GM21528 (cell line): ENCODE results near the gene SLC22A2.
"Not testable (repeated sequence)": the region's sequence is repeated elsewhere in the genome, so short reads cannot be mapped to it uniquely, and the experiment has no call there.

Source experiments
- ATAC-seq: cut with Tn5 transposase; IDR thresholded peaks from one replicate; pipeline ENCODE4 v1.9.1; 2021; ENCODE audit warnings: mild to moderate bottlenecking, moderate library complexity; ENCODE audit not compliant: unreplicated experiment, low FRiP score

SLC22A2 gene

DNA sequence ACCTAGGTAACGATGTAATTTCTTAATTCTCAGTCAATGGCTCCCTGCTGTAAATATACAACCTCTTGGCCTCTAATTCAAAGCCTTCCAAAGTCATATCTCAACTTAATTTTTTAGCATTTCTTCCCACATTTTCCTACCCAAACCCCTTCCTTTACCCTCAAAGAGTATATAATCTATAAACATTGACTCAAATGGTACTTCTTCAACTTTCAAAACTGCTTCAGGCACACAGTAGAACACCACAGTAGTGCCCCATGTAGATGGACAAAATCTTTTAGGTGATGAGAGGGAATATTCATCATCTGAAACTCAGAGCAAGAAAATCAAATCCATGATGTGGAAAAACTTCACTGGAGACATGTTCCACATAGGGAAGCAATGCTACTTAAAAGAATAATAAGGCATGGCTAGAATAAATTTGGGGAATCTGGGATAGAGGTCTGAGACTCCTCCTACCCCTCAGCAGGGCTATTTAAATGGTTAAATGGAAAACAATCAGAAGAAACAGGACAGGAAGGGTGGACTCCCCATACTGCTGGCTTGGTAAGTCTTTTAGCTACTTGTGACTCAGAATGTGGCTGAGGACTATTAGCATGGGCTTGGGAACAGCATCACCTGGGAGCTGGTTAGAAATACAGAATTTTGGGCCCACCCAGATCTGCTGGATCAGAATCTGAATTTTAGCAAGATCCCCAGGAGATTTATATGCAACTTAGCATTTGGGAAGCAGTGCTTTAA, 6.4 kb downstream of the SLC22A2 start:
- ATAC-seq = no peak

DNA sequence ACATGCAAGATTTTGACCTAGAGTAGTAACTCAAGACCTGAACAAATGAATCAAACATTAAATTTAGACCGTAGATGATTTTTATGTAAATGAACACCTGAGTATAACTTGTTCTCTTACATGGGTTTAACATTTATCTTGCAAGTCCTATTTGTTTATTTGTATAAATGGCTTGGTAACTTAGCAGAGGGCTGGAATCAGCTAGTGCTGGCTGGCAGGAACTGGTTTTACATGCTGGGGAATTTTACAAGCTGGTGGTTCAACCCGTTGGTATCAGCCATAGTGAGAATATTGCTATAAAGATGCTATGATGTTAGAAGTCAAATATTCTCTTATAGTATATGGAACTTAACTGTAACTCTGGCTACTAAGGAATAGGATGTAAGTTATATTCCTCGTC, 8.9 kb downstream of the SLC22A2 start:
- no peak for ATAC-seq

DNA sequence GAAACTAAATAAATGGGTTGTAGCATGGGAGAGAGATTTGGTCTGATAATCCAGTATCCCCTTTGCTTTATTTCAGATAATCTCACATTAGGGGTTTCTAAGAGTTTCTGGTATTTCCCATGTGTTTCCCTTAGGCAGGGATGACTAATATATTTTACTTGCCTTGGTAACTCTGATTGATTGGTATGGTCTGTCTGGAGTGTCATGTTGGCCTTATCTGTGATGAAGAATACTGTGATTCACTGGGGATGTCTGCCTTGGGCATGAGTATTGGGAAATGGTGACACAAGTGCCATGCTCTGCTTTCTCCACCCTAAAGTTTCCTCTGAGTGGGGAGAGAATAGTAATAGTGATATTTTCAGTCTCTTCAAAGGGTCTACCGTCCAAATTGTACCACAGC, 10.1 kb downstream of the SLC22A2 start:
- ATAC-seq = no peak

DNA sequence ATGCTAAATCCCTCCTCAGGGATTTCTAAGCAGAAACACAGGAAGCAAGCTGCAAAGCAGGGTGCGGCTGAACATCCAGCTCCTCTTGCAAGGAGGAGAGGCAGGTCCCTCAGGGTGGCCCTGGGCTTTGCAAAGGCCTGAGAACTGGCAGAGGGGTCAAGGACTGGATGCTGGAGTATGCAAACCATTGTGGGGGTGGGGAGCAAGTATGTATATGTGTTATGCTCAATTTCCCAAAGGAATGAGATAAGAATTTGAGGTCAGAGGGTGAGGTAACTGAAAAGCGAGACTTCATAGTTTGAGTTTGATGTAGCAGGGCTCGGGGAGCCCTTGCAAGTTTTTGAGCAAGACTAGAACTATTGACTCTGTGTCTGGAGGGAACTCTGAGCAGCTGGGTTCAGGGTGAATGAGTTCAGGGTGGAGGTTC, 11.2 kb downstream of the SLC22A2 start:
- ATAC-seq = no peak

DNA sequence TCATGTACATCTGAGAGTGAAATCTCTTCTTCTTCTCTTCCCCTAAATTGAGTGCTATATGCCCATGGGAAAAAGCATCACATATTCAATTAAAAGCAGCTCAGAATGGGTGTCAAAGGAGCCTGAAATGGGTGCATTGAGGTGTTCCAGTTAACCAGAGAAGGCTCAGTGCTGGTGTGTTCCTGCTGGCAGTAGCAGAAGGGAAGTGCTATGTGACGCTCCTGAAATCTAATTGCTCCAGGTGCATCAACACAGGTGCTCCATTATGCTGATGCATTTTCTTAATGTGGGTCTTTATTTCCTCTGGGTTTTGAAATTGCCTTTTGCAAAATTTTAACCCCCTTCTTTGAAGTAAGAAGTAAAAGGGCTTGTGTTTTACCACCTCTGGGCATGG, 17.9 kb downstream of the SLC22A2 start:
- ATAC-seq = no peak

DNA sequence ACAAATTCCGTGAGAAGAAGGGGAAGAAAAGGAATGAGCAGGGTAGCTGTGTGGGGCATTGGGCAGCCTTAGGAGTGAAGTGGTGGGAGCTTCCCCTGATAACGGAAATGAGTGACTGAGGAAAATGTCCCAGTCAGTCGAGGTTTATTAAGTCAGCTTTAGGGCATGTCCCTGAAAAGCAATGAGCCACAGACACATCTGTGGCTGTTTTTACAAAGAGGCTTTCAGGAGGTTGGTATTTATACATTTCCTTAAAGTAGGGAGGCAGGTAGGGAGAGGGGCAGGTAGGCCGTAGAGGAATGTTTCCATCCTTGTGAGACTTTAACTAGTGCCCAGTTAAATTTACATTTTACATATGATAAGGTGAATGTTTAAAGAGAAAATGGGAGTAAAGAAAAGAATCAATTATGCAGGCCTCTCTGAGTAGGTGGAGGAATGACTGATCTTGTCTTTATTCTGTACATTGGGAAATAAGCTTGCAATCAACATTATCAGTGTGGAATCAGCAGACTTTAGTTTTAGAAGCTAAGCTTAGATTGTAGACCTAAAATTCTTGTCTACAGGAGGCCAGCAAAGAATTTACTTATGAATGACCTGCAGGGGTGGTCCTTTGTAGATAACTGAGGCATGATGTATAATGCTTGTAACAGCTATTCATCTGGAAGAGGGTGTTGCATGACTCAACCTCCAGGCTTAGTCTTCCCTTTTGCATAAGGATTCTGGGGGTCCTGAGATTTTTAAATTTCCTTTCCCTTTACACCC, 18.5 kb downstream of the SLC22A2 start:
- ATAC-seq = no peak

DNA sequence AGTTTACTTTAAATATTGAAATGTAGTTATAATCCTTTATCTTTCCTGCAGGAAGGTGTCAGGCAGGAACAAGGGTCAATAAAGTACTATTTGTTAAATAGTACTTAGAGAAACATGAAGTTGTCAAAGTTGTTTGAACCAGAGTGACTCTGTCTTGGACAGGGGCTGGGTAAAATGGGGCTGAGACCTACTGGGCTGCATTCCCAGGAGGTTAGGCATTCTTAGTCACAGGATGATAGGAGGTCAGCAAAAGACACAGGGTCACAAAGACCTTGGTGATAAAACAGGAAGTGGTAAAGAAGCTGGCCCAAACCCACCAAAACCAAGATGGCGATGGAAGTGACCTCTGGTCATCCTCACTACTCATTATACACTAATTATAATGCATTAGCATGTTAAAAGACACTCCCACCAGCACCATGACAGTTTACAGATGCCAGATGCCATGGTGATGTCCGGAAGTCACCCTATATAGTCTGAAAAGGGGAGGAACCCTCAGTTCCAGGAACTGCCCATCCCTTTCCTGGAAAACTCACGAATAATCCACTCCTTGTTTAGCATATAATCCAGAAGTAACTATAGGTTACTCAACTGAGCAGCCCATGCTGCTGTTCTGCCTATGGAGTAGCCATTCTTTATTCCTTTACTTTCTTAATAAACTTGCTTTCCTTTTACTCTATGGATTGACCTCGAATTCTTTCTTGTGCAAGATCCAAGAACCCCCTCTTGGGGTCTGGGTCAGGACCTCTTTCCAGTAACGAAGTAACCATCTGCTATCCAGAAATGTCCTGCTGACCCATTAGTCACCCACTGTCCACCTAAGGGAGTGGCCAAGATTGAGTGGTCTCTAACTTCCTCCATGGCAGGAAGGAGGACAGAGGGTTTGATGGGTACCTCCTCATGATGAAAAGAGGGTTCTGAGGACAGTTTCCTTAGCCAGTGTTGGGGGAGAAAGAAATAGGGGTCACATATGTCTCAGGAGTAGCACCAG, 19.6 kb downstream of the SLC22A2 start:
- no peak for ATAC-seq

DNA sequence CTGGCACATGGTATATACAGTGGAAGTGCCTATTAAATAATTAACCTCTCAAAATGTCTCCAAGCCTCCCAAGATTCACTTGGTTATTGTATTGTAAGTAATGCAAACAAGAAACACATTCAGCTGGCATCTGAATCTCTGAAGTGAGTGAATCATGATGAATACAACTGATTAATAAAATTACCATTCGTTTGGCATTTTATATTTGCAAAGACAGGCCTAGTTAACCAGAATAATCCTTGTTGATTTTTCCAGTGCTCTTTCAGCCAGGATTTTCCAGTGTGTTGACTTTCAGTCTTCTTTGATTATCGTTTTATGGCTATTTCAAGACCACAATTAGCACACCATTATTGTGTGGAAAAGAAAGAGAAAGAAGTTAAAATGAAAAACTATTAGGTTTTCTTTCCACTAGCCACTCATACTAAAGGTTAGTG, 20.3 kb downstream of the SLC22A2 start:
- no peak for ATAC-seq

DNA sequence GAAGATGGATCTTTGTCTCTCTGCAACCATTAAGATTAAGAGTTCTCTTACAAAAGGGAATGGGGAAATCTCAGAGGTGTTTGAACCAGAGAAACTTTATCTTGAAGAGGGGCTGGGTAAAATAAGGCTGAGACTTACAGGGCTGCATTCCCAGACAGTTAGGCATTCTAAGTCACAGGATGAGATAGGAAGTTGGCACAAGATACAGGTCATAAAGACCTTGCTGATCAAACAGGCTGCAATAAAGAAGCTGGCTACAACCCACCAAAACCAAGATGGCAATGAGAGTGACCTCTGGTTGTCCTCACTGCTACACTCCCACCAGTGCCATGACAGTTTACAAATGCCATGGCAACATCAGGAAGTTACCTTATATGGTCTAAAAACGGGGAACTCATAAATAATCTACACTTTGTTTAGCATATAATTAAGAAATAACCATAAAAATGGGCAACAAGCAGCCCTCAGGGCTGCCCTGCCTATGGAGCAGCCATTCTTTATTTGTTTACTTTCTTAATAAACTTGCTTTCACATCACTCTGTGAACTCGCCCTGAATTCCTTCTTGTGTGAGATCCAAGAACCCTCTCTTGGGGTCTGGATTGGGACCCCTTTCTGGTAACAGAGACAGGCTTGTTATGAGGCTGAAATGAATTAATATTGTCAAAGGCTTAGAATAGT, 20.9 kb downstream of the SLC22A2 start:
- ATAC-seq = not testable (repeated sequence)

DNA sequence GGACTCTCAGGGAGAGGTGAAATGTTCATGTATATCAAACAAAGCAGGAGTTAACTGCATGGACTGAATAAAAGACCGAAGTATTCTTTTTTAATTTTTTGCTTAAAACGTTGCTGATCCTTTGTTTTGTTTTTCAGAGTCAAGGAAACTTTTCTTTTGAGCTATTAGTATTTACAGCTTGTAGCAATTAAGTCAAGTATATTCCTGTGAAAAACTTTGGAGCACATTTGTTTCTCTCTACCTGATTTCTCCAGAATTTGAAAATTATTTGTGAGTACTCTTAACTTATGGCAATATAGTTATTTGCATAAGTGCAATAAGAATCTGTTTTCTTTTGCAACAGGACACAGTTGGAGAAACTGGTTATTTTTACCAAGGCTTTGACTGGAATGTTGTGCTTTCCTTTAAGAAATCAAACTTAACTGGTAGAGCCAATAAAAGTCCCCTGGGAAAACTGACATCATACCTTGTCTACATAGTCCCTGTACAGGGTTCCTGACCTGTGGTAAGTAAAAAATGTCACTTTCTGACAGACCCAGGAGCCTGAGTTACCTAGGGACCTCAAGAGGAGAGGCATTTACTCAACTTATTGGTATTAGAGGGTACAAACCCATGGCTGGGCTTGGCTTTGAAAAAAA, 22.3 kb downstream of the SLC22A2 start:
- not testable (repeated sequence) for ATAC-seq

DNA sequence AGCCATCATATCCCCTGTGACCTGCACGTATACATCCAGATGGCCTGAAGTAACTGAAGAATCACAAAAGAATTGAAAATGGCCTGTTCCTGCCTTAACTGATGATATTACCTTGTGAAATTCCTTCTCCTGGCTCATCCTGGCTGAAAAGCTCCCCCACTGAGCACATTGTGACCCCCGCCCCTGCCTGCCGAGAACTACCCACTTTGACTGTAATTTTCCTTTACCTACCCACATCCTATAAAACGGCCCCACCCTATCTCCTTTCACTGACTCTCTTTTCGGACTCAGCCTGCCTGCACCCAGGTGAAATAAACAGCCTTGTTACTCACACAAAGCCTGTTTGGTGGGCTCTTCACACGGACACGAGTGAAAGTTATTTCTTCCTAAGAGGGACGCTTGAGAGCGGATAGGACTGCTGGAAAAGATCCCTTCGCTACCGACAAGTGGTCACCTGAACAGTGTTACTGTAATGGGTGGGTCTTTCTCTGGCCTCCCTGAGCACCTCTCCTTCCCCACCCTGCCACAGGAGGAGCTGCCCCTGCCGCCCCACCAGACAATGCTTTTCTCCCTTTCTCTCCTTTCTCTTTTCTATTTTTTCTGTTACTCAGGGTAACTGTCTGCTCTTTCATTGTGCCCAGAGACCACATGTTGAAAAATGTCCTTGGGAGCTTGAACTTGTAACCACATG, 24.5 kb downstream of the SLC22A2 start:
- not testable (repeated sequence) for ATAC-seq

DNA sequence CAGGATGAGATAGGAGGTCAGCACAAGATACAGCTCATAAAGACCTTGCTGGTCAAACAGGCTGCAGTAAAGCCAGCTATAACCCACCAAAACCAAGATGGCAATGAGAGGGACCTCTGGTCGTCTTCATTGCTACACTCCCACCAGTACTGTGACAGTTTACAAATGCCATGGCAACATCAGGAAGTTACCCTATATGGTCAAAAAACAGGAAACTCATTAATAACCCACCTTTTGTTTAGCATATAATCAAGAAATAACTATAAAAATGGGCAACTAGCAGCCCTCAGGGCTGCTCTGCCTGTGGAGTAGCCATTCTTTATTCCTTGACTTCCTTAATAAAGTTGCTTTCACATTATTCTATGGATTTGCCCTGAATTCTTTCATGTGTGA, 30.9 kb downstream of the SLC22A2 start:
- ATAC-seq = no peak

DNA sequence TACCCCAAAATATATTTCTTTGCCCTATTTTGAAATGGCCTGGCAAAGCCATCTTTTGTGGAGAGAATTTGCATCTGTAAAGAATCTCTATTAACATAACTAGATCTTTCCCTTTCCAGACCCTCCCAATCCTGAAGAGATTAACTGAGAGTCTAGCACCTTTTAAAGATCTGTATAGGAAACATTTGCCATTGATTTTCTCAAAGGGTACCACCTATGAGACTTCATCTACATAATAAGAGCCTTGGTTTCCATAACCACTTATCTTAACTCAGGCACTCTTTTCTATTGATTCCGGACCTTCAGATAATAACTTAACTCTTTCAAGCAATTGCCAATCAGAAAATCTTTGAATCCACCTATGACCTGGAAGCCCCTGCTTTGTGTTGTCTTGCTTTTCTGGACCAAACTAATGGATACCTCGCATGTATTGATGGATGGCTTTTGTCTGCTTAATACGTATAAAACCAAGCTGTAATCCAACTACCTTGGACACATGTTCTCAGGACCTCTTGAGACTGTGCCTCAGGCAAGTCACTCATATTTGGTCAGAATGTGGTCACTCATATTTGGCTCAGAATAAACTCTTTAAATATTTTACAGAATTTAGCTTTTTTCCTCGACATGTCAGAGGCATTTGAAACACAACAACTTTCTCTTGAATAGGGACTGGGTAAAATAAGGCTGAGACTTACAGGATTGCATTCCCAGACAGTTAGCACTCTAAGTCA, 31.4 kb downstream of the SLC22A2 start:
- no peak for ATAC-seq

DNA sequence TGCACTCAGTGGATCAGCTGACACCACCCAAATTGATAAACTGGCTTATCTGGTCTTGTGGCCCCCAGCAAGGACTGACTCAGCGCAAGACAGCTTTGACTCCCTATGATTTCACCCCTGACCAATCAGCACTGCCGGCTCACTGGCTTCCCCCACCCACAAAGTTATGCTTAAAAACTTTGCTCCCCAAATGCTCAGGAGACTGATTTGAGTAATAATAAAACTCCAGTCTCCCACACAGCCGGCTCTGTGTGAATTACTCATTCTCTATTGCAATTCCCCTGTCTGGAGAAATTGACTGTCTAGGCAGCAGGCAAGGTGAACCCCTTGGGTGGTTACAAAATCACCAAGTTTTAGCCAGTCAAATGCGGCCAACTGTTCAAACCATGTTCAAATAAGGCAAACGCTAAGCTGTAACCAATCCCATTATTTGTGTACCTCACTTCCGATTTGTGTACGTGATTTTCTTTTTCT, 32.5 kb downstream of the SLC22A2 start:
- no peak for ATAC-seq

DNA sequence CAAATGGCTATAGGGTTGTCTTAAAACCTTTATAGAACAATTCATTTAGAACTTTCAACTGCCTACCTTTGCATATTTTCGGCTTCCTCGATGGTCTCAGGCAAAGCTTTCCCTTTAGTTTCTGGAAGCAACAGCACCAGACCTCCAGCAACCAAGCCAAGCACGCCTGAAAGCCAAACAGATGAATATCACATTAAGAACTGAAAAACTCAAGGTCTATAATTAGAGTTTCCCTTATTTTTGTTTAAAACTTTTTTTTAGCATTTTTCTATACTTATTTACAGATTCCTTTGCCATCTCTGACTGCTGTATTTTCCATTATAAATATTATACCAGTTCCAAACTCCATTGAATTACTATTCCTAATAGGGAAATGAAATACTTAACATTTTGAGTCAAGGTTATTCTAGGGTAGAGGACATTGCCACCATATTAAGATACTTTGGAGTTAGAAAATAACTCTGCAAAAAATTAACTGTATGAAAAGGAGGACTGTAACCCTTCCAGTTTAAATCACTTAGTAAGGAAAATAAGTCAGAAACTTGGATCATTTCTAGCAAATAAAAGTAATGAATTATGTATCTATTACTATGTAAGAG, 33.9 kb downstream of the SLC22A2 start:
- no peak for ATAC-seq

DNA sequence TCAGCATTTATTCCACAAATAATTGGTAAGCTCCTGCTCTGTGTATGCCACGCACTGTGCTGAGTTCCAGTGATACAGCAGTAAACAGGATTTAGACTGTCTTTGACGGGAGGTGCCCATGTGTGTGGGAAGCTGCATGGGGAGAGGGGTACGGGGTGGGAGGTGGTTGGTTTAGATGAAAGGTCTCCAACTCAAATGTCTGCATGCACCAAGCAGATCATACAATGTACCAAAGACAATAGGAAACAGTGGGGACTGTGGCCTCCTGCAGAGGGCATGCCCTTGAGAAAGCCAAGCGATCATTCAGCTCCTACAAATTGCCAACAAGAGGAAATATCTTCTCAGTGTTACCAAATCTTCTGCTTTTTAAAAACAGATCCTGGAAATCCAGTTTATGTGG, 36.1 kb downstream of the SLC22A2 start:
- no peak for ATAC-seq

DNA sequence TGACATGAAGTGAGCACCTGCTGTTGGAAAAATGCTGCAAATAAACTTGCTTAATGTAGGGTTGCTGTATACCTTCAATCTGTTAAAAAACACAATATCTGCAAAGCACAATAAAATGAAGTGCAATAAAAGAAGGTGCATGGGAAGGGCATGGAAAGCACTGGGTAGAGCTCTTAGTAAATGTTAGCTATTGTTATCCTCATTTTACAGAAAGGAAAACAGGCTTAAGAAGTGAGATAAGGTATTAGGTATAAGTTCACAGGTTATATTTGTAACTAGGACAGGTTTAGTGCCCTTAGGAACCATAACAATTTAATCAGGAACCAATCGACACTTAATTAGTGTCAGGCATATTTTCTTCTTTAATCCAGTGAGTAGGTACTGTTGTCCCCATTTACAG, 36.7 kb downstream of the SLC22A2 start:
- ATAC-seq = no peak

DNA sequence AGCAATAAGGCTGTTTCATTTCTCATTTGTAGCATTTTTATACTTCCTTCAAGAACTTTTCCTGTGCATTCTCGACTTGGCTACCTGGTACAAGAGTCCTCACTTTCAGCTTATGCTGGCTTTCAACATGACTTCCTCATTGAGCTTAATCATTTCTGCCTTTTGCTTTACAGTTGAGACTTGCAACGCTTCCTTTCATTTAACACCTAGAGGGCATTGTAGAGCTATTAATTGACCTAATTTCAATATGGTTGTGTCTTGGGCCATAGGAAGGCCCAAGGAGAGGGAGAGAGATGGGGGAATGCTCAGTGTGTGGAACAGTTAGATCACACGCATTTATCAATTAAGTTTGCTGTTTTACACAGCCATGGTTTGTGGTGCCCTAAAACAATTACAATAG, 37.2 kb downstream of the SLC22A2 start:
- no peak for ATAC-seq
